ENCODE measurements around the gene EML1.
"Not testable (repeated sequence)": the region's sequence is repeated elsewhere in the genome, so short reads cannot be mapped to it uniquely, and the experiment has no call there.

The EML1 gene

GRCh38 chr14:99943620-99944019 lies 150.4 kb downstream of the EML1 start:
- no peak for DNase-seq

- no peak for DNase-seq
These were observed 151.0 kb downstream of the EML1 start for GRCh38 chr14:99944241-99944651.

DNA sequence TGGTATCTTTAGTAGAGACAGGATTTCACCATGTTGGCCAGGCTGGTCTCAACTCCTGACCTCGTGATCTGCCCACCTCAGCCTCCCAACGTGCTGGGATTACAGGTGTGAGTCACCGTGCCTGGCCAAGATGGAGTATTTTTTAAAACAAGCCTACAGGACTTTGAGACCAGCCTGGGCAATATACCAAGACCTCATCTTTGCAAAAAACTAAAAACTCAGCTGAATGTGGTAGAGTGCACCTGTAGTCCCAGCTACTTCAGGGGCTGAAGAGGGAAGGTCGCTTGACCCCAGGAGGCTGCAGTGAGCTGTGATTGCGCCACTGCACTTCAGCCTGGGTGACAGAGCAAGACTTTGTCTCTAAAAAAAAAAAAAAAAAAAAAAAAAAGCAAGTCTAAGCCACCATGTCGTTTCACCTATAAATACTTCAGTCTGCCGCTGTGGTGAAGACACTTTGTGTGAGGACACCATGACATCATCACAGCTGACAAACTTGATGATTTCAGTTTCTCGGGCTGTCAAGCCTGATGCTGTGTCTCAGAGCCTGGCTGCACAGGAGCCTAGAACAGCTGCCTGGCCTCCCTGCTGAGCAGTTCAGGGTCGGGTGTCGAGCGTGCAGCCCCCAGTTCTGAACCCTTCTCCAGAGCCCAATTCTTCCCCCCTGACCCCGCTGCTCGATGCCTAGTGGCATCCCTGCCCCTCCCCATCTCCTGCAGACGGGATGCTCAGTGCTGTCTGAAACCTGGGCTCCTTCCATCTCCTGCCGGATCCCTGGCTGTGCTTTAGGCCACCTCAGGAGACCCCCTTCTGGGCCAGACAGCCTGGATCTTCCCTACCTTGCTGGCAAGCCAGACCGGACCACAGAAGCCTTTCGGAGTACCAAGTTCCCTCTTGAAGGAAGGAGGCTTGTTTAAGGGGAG lies 152.8 kb downstream of the EML1 start:
- peak; percentile 34 for DNase-seq

DNA sequence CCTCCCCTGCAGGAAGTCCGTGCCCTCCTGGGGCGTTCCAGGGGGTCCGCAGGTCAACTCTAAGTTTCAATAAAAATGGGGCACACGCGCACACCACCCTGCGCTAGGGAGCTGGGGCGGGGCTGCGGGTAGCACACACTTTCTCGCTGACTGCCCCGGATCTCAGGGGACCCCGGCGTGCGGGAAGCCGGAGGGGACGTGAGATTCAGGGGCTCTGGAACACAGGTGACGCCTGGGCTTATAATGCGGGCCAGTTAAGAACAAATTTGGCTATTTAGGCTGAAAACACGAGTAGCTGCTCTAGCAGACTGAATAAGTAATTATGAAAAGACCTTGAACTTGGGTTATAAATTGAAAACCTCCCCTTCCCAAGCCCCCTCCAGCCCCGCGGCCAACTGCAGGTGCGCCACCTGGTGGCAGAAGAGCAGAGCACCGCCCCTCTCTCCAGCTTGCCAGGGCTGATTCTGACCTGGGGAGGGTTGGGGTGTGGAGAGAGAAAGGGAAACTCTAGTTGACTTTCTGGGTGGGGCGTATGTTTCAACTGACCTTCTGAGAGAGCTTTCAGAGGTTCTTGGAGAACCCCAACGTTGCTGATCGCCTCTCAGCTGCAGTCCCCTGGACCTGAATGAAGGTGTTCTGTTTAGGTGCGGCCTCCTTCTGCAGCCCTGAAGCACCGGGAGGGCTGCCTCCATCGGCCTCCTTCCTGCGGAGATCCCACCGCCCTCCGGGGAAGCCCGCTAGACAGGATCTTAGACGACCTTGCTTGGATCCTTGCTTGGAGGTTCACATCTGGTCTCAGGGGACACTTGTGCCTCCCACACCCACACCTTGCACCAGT lies 153.7 kb downstream of the EML1 start:
- peak; percentile 76 for DNase-seq

DNA sequence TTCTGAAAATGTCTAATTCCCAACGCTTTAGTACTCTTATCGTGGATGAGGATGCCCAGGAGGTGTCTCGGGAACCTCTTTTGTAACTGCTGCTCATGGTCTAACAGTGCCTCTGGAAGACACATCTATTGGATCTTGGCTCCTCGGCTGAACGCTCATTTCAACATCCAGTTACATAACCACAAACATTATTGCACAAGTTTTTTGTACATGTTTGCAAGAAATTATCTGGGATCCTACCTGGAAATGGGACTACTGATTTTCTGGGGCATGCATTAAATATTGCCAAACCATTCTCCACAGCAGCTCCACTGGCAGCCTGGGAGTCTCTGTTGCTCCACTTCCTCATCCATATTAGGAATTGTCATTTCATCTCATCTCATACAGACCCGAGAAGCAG lies 154.5 kb downstream of the EML1 start:
- no peak for DNase-seq

- DNase-seq: not testable (repeated sequence)
These were observed 156.0 kb downstream of the EML1 start for GRCh38 chr14:99949011-99949732.

DNA sequence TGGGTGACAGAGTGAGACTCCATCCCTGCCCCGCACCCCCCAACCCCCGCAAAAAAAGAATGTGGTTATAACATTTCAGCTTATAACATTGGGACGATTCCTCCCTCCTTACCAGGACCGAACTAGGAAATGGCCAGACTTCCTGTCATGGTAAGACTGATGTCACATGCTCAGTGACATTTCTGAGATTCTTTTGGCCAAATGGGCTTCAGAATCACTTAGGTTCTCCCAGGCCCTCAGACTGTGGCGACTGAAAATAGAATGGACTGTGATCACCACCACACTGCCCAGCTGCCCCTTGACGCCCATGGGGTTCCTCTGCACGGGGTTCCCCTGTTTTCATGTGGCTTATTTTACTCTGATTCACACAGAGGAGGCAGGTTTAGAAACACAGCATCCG lies 157.0 kb downstream of the EML1 start:
- DNase-seq: no peak

DNA sequence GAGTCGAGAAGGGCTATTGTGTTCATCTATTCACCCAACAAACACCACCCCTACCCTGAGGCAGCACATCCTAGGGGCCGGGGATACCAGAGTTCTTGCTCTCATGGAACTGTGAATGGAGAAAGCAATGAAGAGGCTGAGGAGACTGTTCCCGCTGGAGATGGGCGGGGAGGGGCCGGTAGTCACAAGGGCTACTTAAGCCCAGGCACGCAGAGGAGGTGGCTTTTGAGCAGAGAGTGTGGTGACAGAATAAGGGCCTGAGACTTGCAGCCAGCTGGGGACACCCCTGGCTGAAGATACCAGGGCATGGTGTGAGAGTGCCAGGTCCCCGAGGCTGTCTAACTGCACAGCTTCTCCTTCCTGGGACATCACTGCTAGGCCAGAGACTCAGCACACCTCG lies 157.9 kb downstream of the EML1 start:
- no peak for DNase-seq

- DNase-seq: no peak
These were observed 158.8 kb downstream of the EML1 start for GRCh38 chr14:99952039-99952438.

GRCh38 chr14:99952453-99952852 lies 159.2 kb downstream of the EML1 start:
- no peak for DNase-seq

DNA sequence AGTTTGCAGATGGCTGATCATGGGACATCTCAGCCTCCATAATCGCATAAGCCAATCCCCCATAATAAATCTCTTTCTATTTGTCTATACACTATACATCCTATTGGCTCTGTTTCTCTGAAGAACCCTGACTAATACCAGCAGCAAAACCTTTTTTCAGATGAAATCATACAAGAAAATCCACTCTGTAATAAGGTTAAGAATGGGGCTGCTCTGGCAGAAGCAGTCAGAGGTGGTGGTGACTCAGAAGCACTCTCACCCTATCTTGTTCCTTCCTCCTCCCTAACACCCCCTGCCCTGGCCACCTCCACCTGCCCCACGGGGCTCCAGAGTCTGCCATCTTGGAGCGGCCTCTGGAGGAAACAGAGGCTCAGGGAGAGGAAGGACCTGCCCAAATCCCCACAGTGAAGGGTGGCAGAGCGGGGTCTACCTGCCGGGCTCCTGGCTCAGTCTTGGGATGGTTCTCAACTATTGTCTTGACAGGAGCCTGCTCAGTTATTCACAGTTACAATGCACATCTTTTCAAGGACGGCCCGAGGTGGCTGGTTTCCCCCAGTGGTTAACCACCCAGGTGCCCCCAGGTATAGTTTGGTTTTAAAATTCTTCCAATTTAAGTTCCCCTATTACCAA lies 162.7 kb downstream of the EML1 start:
- DNase-seq: no peak

- no peak for DNase-seq
These were observed 165.2 kb downstream of the EML1 start for GRCh38 chr14:99958380-99958779.

DNA sequence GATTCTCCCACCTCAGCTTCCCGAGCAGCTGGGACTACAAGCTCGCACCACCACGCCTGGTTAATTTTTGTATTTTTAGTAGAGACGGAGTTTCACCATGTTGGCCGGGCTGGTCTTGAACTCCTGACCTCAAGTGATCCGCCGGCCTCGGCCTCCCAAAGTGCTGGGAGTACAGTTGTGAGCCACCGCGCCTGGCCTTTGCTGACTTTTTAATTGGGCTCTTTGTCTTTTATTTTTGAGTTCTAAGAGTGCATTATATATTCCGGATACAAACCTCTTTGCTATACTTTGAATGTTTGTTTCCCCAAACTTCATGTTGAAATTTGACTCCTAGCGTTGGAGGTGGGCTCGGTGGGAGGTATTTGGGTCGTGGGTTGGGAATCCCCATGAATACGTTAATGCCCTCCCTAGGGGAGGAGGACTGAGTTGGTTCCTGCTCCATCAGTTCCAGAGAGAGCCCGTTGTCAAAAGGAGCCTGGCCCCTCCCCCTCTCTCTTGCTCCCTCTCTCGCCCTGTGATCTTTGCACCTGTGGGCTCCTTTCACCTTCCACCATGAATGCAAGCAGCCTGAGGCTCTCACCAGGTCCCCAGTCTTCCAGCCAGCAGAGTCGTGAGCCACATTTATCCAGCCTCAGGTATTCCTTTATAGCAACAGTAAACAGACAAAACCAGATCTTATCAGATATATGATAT lies 168.8 kb downstream of the EML1 start:
- DNase-seq: no peak

DNA sequence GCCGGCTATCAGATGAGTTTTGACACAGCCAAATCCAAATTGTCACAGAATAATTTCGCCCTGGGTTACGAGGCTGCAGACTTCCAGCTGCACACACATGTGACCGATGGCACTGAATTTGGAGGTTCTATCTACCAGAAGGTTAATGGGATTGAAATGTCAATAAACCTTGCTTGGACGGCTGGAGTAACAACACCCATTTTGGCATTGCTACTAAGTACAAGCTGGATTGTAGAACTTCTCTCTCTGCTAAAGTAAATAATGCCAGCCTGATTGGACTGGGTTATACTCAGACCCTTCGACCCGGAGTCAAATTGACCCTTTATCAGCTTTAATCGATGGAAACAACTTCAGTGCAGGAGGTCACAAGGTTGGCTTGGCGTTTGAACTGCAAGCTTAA lies 171.8 kb downstream of the EML1 start:
- DNase-seq: no peak

GRCh38 chr14:99966037-99966835 lies 173.0 kb downstream of the EML1 start:
- no peak for DNase-seq

DNA sequence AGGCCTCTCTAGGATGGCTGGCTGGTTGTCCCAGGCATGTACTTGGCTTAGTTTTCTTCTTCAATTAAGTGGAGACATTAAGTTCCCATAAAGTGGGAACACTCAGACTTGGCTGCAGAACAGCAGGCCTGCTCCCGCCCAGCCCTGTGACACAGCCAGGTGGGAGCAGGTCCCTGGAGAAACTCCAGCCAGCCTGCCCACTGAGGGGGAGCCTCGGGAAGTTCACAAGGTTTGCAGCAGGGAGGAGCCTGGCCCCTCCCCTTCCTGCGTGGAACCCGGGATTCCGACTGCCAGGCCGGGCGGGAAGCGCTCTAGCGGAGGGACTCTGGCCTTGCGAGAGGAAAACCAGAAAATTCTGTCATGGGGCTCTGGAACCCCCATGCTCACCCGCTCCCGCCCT lies 173.7 kb downstream of the EML1 start:
- DNase-seq: no peak

GRCh38 chr14:99968191-99968920 lies 175.1 kb downstream of the EML1 start:
- DNase-seq: no peak

DNA sequence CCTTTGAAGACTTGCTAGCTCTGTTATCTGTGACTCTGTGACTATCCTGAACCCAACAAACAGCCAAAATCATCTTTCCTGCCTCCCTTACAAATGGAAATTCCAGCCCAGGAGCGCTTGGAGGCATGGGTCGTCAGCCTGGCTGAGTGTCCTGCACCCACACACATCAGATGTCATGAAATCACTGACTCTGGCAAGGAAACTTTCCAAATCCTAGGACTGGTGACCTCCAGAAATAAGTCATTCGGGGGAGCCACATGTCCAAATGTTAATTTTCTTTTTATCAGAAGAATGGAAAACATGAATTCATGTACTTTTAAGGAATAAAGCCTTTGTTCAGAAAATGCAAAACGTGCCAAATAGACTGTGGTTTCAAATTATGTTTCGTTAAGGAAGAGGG lies 175.7 kb downstream of the EML1 start:
- no peak for DNase-seq

GRCh38 chr14:99969673-99970322 lies 176.6 kb downstream of the EML1 start:
- no peak for DNase-seq

Measured in retina (tissue), 1 donor.